Osteocyte (in vitro differentiated cells): ENCODE data around the gene KEAP1. TPM values are rescaled to one million over a fixed set of nuclear protein-coding genes. Genes with fewer than 3 reads are reported as not detected.

ENCODE experiments used
- DNase-seq: peaks from one replicate; pipeline ENCODE4 v3.0.0; 2021; ENCODE audit warnings: mixed read lengths; ENCODE audit not compliant: unreplicated experiment; ENCODE audit errors: extremely low spot score
- H3K27ac Mint-ChIP-seq: one replicate; pipeline ENCODE4 v1.8.0; 2021; ENCODE audit warnings: mild to moderate bottlenecking, mixed read lengths; ENCODE audit not compliant: unreplicated experiment
- H3K27me3 Mint-ChIP-seq: one replicate; pipeline ENCODE4 v1.8.0; 2021; ENCODE audit warnings: mixed read lengths; ENCODE audit not compliant: unreplicated experiment
- H3K36me3 Mint-ChIP-seq: one replicate; pipeline ENCODE4 v1.8.0; 2021; ENCODE audit warnings: mixed read lengths; ENCODE audit not compliant: unreplicated experiment
- H3K4me1 Mint-ChIP-seq: one replicate; pipeline ENCODE4 v1.8.0; 2021; ENCODE audit warnings: mixed read lengths; ENCODE audit not compliant: unreplicated experiment
- H3K4me3 Mint-ChIP-seq: one replicate; pipeline ENCODE4 v1.8.0; 2021; ENCODE audit warnings: mild to moderate bottlenecking, moderate library complexity, mixed read lengths; ENCODE audit not compliant: unreplicated experiment
- H3K9me3 Mint-ChIP-seq: one replicate; pipeline ENCODE4 v1.8.0; 2021; ENCODE audit warnings: mixed read lengths; ENCODE audit not compliant: unreplicated experiment
- total RNA-seq: library from RNA; stranded (reverse); gene quantifications from 2 replicates; pipeline ENCODE4 v1.2.1, GENCODE V29; 2021
- TF ChIP-seq, protein P1 (sequence below): fragments of 200-600 bp; sonication (generic); IDR thresholded peaks from 2 replicates; pipeline ENCODE4 v1.5.0; 2021; ENCODE audit warnings: antibody characterized with exemption, mild to moderate bottlenecking, moderate library complexity

The KEAP1 gene
- total RNA-seq, 1 donor from 2014 or later: 80.1 TPM

DNA sequence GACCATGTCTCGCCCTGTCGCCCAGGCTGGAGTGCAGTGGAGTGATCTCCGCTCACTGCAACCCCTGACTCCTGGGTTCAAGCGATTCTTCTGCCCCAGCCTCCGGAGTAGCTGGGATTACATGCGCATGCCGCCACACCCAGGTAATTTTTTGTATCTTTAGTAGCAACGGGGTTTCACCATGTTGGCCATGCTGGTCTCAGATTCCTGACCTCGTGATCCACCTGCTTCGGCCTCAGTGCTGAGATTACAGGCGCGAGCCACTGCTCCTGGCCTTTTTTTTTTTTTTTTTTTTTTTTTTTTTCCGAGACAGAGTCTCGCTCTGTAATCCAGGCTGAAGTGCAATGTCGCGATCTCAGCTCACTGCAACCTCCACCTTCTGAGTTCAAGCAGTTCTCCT, 4.9 kb upstream of the KEAP1 start:
- Mint-ChIP-seq H3K4me3 (no peak overlapping the region), H3K36me3 (no peaks in the 10 kb centered on the region), H3K27ac (no peak overlapping the region), H3K27me3 (no peaks in the 10 kb centered on the region), H3K4me1 (peaks cover 11% of the 10 kb centered on the region), H3K9me3 (no peaks in the 10 kb centered on the region)
- TF ChIP-seq, protein P1, sequence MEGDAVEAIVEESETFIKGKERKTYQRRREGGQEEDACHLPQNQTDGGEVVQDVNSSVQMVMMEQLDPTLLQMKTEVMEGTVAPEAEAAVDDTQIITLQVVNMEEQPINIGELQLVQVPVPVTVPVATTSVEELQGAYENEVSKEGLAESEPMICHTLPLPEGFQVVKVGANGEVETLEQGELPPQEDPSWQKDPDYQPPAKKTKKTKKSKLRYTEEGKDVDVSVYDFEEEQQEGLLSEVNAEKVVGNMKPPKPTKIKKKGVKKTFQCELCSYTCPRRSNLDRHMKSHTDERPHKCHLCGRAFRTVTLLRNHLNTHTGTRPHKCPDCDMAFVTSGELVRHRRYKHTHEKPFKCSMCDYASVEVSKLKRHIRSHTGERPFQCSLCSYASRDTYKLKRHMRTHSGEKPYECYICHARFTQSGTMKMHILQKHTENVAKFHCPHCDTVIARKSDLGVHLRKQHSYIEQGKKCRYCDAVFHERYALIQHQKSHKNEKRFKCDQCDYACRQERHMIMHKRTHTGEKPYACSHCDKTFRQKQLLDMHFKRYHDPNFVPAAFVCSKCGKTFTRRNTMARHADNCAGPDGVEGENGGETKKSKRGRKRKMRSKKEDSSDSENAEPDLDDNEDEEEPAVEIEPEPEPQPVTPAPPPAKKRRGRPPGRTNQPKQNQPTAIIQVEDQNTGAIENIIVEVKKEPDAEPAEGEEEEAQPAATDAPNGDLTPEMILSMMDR: no peak
- no peak for DNase-seq

GRCh38 chr19:10505583-10506229, 2.5 kb upstream of the KEAP1 start:
- H3K27ac Mint-ChIP-seq: no peak overlapping the region
- peak overlapping the region; percentile 38 for H3K4me3 Mint-ChIP-seq
- no peaks in the 10 kb centered on the region for H3K27me3 Mint-ChIP-seq
- TF ChIP-seq, protein P1: peak; percentile 76
- peak; percentile 88 for DNase-seq
- H3K4me1 Mint-ChIP-seq: peaks cover 21% of the 10 kb centered on the region
- no peaks in the 10 kb centered on the region for H3K9me3 Mint-ChIP-seq
- H3K36me3 Mint-ChIP-seq: no peaks in the 10 kb centered on the region

DNA sequence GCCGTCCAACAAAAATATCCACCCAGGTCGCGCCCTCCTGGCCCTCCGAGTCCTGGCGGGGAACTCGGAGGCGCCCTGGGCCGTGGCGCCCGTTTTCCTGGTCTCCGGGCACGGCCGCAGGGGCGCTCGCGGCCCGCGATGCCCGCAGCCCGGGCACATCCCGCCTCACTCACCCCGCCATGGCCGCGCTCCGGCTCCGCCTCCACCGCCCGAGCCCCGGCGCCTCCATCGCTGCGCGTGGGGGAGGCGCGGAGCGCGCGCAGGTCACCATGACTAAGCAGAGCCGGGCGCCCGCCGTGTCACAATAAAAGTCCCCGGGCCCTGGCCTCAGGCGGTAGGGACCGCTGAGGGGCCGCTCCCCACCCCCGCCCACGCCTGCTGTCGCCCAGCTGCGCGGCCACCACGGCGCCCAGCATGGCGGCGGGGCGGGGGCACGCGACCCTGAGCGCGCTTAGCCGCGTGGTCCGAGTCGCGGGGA, 593 bp downstream of the KEAP1 start:
- peaks cover 9% of the 10 kb centered on the region for H3K36me3 Mint-ChIP-seq
- peak overlapping the region; percentile 88 for H3K4me3 Mint-ChIP-seq
- TF ChIP-seq, protein P1: no peak
- peaks cover 23% of the 10 kb centered on the region for H3K4me1 Mint-ChIP-seq
- peak; percentile 96 for DNase-seq
- no peaks in the 10 kb centered on the region for H3K27me3 Mint-ChIP-seq
- H3K9me3 Mint-ChIP-seq: no peaks in the 10 kb centered on the region
- peak overlapping the region; percentile 91 for H3K27ac Mint-ChIP-seq

- peak overlapping the region; percentile 88 for H3K4me3 Mint-ChIP-seq
- peak; percentile 89 for DNase-seq
- peak overlapping the region; percentile 91 for H3K27ac Mint-ChIP-seq
- H3K9me3 Mint-ChIP-seq: no peaks in the 10 kb centered on the region
- H3K27me3 Mint-ChIP-seq: no peaks in the 10 kb centered on the region
- TF ChIP-seq, protein P1: no peak
- peaks cover 25% of the 10 kb centered on the region for H3K4me1 Mint-ChIP-seq
- peaks cover 12% of the 10 kb centered on the region for H3K36me3 Mint-ChIP-seq
These were observed 1.1 kb downstream of the KEAP1 start for GRCh38 chr19:10501971-10502523.

GRCh38 chr19:10500247-10500592, 2.9 kb downstream of the KEAP1 start:
- Mint-ChIP-seq H3K27me3 (no peaks in the 10 kb centered on the region), H3K27ac (peak overlapping the region; percentile 70), H3K4me1 (peaks cover 23% of the 10 kb centered on the region), H3K36me3 (peaks cover 14% of the 10 kb centered on the region), H3K4me3 (peak overlapping the region; percentile 48), H3K9me3 (no peaks in the 10 kb centered on the region)
- DNase-seq: no peak
- TF ChIP-seq, protein P1: no peak
